ENCODE measurements around the gene CRIM1.
"Not testable (repeated sequence)": the region's sequence is repeated elsewhere in the genome, so short reads cannot be mapped to it uniquely, and the experiment has no call there.

CRIM1 gene

DNA sequence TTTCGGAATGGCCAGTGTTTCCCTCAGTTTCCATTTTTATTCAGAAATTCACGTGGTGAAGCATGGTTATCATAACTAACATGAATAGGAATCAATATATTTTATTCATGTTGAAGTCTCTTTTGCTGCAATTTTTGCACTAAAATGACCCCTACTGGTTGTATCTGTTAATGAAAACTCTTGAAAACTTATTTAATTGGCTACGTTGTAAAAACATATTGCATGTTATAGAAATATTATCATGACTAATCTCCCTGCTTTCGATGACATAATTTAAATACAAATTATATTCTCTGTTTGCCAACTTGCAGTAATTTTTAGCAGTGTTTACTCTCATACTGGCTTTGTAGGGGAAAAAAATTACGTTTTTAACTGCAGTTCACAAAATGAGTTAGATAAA lies 3.5 kb downstream of the CRIM1 start:
- TF ChIP-seq, protein P1, sequence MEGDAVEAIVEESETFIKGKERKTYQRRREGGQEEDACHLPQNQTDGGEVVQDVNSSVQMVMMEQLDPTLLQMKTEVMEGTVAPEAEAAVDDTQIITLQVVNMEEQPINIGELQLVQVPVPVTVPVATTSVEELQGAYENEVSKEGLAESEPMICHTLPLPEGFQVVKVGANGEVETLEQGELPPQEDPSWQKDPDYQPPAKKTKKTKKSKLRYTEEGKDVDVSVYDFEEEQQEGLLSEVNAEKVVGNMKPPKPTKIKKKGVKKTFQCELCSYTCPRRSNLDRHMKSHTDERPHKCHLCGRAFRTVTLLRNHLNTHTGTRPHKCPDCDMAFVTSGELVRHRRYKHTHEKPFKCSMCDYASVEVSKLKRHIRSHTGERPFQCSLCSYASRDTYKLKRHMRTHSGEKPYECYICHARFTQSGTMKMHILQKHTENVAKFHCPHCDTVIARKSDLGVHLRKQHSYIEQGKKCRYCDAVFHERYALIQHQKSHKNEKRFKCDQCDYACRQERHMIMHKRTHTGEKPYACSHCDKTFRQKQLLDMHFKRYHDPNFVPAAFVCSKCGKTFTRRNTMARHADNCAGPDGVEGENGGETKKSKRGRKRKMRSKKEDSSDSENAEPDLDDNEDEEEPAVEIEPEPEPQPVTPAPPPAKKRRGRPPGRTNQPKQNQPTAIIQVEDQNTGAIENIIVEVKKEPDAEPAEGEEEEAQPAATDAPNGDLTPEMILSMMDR (IDR thresholded peaks at IDR 0.05; ENCODE audit: borderline replicate concordance, insufficient read depth, low read depth, low read length), result no peak
- no peak overlapping the region for H3K4me3 ChIP-seq (ENCODE audit: low read depth, low read length)

DNA sequence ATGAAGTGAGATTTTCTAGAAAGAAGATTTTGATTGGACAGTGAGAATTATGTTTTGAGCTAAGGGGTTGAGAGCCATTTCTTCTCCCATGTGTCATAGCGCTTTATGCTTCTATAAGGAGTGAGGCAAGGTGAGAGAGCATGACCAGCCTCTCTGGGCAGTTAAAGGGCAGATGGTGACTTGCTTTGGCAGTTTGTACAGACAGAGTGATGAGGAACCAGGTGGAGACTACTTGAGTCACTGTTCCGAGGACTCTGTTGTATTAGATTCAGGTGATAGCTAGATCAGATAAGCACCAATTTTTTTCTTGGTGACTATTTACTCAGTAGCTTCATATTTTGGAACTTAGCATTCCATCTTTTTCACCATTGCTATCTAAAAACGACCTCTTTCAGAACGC lies 4.5 kb downstream of the CRIM1 start:
- no peak overlapping the region for H3K4me3 ChIP-seq (ENCODE audit: low read depth, low read length)
- TF ChIP-seq, protein P1 (IDR thresholded peaks at IDR 0.05; ENCODE audit: borderline replicate concordance, insufficient read depth, low read depth, low read length), result no peak

DNA sequence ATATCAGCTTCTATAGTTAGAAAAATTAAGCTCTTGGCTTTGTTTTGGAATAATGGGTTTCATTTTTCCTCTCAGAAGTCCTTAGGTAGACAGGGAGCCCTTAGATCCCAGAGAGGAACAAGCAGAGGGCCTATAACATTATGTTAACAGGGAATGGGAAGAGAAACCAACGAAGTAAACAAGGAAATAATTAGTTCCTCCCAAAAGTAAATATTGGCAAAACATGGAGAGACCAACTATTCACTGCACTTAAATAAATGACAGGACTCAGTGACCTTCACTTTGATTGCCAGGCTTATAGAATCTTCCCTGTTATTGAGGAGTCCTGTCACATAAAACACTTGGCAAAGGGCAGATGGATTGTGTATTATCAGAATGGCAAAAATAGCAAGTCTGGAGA lies 5.3 kb downstream of the CRIM1 start:
- H3K4me3 ChIP-seq (ENCODE audit: low read depth, low read length), result no peak overlapping the region
- TF ChIP-seq, protein P1 (IDR thresholded peaks at IDR 0.05; ENCODE audit: borderline replicate concordance, insufficient read depth, low read depth, low read length), result no peak

DNA sequence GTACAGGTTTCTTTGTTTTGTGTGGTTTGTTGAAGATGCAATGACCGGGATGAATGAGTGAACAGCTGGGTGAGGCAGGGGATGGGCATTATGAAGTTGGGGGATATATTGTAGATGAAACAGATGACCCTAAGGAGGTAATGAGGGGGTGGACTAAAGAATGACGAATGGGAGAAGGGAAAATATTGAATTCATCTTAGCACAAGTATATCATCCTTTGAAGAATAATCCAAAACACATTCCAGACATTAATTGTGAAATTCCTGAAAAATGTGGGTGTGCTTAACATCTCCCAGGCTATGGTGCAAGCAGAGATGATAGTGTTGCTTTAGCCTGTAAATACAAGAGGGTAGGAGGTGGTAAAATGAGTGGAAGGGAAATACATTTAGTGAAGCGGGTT lies 5.8 kb downstream of the CRIM1 start:
- TF ChIP-seq, protein P1 (IDR thresholded peaks at IDR 0.05; ENCODE audit: borderline replicate concordance, insufficient read depth, low read depth, low read length), result no peak
- H3K4me3 ChIP-seq (ENCODE audit: low read depth, low read length), result no peak overlapping the region

DNA sequence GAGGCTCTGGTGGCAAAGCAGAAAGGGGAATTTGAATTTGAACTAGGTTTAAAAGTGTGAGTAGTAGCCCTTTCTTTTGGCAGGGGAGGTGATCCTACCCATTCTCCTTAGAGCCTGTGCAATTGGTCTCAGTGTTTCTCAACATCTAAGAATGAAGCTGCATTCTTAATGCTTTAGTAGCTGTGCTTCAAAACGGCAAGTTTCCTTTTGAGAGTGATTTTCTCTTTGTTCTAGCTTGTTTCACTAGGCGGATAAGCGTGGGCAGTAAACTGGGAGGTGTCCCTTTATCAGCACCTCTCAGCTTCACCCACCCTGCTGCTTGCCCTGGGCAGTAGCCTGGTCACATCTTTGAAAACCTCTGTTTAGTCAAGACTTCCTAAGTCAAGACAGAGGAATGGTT lies 6.7 kb downstream of the CRIM1 start:
- TF ChIP-seq, protein P1 (IDR thresholded peaks at IDR 0.05; ENCODE audit: borderline replicate concordance, insufficient read depth, low read depth, low read length), result no peak
- no peak overlapping the region for H3K4me3 ChIP-seq (ENCODE audit: low read depth, low read length)

DNA sequence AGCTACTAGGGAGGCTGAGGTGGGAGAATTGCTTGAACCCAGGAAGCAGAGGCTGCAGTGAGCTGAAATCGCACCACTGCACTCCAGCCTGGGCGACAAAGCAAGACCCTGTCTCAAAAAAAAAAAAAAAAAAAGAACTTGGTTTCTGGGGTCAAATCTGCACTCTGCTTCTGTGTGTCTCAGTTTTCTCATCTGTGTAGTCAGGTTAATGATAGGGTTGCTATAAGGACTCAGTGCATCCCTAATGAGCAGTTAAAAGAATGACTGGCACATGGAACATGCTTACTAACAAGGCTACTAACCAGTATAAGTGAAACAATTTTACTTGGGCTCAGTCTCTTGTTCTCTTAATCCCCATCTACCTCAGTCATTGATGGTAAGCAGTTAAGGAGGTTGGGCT lies 7.5 kb downstream of the CRIM1 start:
- not testable (repeated sequence) for H3K4me3 ChIP-seq (ENCODE audit: low read depth, low read length)

DNA sequence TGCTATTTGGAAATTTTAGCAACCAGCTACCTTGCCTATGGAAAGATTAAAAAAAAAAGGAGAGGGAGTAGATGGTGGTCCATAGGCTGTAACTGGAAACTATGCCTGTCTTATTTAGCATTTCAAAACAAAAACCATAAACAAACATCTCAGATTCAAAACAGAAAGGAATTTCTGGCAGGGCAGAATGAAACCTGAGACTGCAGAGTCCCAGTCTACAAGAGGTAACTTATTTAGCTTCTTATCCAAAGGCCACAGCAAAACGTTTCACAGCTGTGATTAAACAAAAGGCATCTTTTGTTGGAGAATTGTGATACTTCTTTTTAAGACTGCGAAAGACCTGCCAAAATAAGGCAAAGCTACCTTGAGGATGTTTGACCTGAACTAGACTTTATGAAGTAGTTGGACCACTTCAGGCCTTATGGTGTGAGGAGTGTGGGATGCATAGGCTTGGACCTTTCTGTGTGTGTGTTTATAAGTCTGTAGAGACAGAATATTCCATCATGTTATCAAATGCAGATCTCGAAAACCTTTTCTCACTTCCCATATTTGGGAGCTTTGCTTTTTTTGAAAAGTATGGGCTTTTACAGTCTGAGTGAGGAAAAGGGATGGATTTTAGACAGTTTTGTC lies 11.0 kb downstream of the CRIM1 start:
- no peak overlapping the region for H3K4me3 ChIP-seq (ENCODE audit: low read depth, low read length)
- TF ChIP-seq, protein P1 (IDR thresholded peaks at IDR 0.05; ENCODE audit: borderline replicate concordance, insufficient read depth, low read depth, low read length), result no peak

DNA sequence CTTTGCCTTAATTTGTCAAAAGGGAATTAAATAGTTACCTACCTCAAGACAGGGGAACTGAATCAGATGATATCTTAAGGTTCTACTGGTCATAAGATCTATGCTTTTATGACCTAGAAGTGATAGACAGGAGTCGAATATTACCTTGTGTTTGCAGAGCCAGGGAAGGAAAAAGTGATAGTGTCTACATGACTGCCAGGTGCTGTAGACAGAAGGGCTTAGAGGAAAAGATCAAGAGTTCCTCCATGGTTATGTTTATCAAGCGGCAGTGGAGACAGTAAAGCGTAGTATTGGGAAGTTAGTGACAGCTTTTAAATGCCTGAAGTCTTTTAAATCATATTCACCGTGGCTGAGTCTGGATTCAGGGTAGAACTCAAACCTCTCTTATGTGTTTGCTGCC lies 11.9 kb downstream of the CRIM1 start:
- TF ChIP-seq, protein P1 (IDR thresholded peaks at IDR 0.05; ENCODE audit: borderline replicate concordance, insufficient read depth, low read depth, low read length), result no peak
- no peak overlapping the region for H3K4me3 ChIP-seq (ENCODE audit: low read depth, low read length)

Measured in GM12875 (cell line).